Measurements from ENCODE around the gene THBD.

DNA sequence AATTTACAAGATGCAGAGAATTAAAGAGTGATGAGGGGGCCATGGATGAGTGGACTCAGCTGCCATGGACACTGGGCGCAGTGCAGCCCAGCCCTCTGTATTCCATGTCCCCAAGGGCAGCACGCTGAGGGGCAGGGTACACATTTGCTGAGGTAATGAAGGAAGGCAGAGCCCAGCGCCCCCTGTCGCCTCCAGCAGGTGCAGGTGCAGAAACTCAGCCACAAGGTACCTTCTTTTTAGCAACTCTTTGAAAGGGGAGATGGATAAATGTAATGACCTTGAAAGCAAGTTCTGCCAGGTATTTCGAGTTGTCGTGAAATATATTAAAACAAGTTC lies 29.5 kb upstream of the THBD start:
- TF ChIP-seq, protein P1, sequence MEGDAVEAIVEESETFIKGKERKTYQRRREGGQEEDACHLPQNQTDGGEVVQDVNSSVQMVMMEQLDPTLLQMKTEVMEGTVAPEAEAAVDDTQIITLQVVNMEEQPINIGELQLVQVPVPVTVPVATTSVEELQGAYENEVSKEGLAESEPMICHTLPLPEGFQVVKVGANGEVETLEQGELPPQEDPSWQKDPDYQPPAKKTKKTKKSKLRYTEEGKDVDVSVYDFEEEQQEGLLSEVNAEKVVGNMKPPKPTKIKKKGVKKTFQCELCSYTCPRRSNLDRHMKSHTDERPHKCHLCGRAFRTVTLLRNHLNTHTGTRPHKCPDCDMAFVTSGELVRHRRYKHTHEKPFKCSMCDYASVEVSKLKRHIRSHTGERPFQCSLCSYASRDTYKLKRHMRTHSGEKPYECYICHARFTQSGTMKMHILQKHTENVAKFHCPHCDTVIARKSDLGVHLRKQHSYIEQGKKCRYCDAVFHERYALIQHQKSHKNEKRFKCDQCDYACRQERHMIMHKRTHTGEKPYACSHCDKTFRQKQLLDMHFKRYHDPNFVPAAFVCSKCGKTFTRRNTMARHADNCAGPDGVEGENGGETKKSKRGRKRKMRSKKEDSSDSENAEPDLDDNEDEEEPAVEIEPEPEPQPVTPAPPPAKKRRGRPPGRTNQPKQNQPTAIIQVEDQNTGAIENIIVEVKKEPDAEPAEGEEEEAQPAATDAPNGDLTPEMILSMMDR (conservative IDR thresholded peaks at IDR 0.05 in 1 of 2, IDR thresholded peaks at IDR 0.05 in 1 of 2; ENCODE audit: low read depth in 1 of 2, low read length in 2 of 2): peak in 1 of 2 donors; percentile 2
- no peak for TF ChIP-seq EZH2 (IDR thresholded peaks at IDR 0.05; ENCODE audit: low read length, missing control alignments)
